Central memory CD8-positive, alpha-beta T cell (primary cell): ENCODE measurements around the gene DOCK1.

Experiments
- ATAC-seq: fragments of 150-1000 bp; cut with Tn5 transposase; replicated peaks from 2 replicates; pipeline ENCODE4 v1.10.0; 2022; ENCODE audit warnings: mild to moderate bottlenecking, moderate FRiP score, moderate number of reproducible peaks; ENCODE audit not compliant: poor library complexity, severe bottlenecking; ENCODE audit errors: extremely low read depth
- DNase-seq, 2 donors: peaks; one replicate each; pipeline ENCODE4 v3.0.0; 2021; ENCODE audit warnings: low spot score in 2 of 2
- H3K27ac Mint-ChIP-seq: one replicate; pipeline ENCODE4 v1.8.0; 2022; ENCODE audit warnings: low read depth, mild to moderate bottlenecking, moderate library complexity, mixed read lengths
- H3K27me3 Mint-ChIP-seq: one replicate; pipeline ENCODE4 v1.8.0; 2022; ENCODE audit warnings: mixed read lengths
- H3K36me3 Mint-ChIP-seq: one replicate; pipeline ENCODE4 v1.8.0; 2022; ENCODE audit warnings: mild to moderate bottlenecking, moderate library complexity, mixed read lengths; ENCODE audit not compliant: insufficient read depth
- H3K4me1 Mint-ChIP-seq: one replicate; pipeline ENCODE4 v1.8.0; 2022; ENCODE audit warnings: mixed read lengths
- H3K4me3 Mint-ChIP-seq: one replicate; pipeline ENCODE4 v1.8.0; 2022; ENCODE audit warnings: mild to moderate bottlenecking, moderate library complexity, mixed read lengths
- H3K9me3 Mint-ChIP-seq: one replicate; pipeline ENCODE4 v1.8.0; 2022; ENCODE audit warnings: mixed read lengths

DOCK1 gene

DNA sequence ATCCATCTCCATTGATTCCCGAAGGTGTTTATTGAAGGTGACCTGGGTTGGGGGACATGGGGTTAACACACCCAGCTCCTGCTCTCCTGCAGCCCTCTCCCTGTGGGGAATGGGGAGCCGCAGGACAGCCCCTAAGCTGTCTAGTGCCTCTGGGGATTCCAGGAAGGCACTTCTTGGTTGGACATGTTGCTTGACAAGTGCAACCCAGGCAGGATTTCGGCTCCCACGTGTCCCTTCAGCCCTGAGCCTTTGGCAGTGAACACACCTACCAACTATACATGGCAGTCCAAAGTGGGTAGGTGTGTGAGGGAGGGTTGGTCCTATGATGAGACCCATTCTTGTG lies 43.9 kb downstream of the DOCK1 start:
- Mint-ChIP-seq H3K27me3 (no peaks in the 10 kb centered on the region), H3K4me3 (no peak overlapping the region), H3K4me1 (no peaks in the 10 kb centered on the region), H3K36me3 (no peaks in the 10 kb centered on the region), H3K9me3 (peaks cover 5% of the 10 kb centered on the region), H3K27ac (no peak overlapping the region)
- no peak for DNase-seq
- no peak for ATAC-seq

DNA sequence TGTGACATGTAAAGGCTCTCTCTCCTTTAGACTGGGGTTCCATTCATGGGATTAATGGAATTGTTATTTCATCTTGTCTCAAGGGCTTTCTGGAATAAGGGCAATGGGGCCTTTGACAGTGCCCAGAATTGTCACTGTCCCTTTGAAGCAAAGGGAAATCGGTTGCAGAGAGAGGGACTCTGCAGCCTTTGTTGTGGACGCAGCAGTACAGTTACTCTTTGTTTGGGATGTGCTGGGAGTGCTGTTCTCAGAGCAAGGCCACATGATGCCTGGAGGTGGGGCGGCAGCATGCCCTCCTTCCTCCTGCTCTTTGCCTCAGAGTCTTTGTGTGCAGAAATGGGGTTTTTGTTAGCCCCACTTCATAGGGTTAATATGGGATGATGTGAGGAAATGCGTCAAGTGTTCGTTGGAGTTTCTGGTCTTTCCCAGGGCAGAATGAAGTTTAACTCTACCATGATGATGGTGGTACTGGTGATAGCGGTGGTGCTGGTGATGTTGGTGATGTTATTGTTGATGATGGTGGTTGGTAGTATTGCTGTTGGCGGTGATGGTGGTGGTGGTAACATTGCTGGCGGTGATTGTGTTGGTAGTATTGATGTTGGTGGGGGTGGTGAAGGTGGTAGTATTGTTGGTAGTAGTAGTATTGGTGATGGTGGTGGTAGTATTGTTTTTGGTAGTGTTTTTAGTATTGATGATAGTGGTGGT lies 45.3 kb downstream of the DOCK1 start:
- Mint-ChIP-seq H3K27ac (no peak overlapping the region), H3K4me3 (no peak overlapping the region), H3K9me3 (no peaks in the 10 kb centered on the region), H3K27me3 (no peaks in the 10 kb centered on the region), H3K36me3 (no peaks in the 10 kb centered on the region), H3K4me1 (no peaks in the 10 kb centered on the region)
- DNase-seq (no peak), ATAC-seq (no peak)

DNA sequence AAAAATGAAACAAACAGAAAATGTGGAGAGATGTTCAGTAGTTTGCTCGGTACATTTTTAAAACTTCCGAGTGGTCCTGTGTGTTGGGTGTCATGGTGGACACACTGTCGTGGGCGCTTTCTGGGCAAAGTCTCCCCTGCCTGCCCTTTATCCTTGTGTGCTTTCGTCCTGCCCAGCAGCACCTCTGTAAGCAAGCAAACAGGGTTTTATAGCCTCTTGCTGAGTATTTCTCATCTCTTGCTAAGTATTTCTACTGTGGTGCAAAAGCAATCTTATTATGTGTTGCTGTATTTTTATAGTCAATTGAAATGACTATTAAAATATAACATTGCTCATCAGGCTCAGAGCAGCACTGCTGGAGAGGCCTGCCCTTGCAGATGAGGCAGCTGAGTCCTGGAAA lies 48.7 kb downstream of the DOCK1 start:
- no peaks in the 10 kb centered on the region for H3K4me1 Mint-ChIP-seq
- H3K4me3 Mint-ChIP-seq, result no peak overlapping the region
- ATAC-seq (no peak), DNase-seq (no peak)
- no peaks in the 10 kb centered on the region for H3K9me3 Mint-ChIP-seq
- H3K36me3 Mint-ChIP-seq, result no peaks in the 10 kb centered on the region
- H3K27me3 Mint-ChIP-seq, result no peaks in the 10 kb centered on the region
- H3K27ac Mint-ChIP-seq, result no peak overlapping the region

DNA sequence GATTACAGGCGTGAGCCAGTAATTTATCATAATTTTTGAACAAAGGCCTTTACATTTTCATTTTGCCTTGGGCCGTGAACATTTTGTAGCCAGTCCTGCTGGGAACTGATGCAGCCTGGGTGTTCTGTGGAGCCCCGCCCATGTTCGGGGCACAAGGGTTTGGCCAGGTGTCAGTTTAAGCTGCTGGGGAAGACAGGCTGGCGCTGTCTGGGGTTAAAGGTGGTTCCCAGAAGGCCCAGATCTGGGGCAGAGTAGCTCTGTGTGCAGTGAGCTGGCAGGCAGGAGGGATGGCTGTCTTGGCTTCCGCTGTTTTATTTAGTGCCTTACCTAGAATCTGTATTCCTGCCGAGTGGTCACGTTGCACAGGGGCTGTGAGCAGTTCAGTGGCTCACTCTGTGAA lies 50.2 kb downstream of the DOCK1 start:
- DNase-seq (no peak), ATAC-seq (no peak)
- H3K4me1 Mint-ChIP-seq, result no peaks in the 10 kb centered on the region
- H3K36me3 Mint-ChIP-seq, result no peaks in the 10 kb centered on the region
- H3K27ac Mint-ChIP-seq, result no peak overlapping the region
- no peaks in the 10 kb centered on the region for H3K9me3 Mint-ChIP-seq
- H3K4me3 Mint-ChIP-seq, result no peak overlapping the region
- no peaks in the 10 kb centered on the region for H3K27me3 Mint-ChIP-seq

DNA sequence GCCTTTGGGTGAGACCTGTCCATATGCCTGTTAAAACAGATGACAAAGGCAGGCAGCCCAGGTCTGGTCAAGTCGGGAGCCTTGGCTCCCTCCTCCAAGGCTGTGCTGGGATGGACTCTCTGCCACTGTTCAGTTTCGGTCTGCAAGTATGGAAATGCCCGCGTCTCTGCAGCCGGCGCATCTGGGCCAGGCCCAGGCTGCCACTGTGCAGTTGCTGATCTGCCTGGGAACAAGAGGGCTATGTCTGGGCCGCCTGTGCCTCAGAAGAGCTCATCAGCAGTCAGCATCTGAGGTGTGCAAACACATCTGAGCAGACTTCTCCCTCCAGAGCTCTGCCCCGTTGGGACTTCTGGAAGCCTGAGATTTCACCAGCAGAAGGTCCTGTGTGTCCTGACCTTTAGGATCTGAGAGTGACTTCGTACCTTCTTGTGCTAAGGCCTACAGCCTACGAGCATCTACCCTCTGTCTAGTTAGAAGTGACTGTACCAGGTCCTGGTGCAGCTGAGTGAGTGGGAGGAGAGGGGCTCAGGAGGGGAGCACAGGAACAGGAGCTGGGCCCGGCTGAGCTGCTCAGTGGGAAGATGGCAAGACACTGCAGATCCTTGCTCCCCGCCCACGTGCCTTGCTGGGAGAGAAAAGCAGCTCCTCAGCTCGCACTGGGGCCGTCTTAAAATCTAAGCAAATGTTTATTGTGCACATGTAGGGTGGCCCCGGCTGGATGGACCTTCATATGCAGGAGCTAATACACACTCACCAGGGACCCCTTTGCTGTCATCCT lies 50.9 kb downstream of the DOCK1 start:
- DNase-seq (no peak), ATAC-seq (no peak)
- Mint-ChIP-seq H3K4me3 (no peak overlapping the region), H3K27me3 (no peaks in the 10 kb centered on the region), H3K9me3 (peaks cover 3% of the 10 kb centered on the region), H3K4me1 (no peaks in the 10 kb centered on the region), H3K27ac (no peak overlapping the region), H3K36me3 (no peaks in the 10 kb centered on the region)

DNA sequence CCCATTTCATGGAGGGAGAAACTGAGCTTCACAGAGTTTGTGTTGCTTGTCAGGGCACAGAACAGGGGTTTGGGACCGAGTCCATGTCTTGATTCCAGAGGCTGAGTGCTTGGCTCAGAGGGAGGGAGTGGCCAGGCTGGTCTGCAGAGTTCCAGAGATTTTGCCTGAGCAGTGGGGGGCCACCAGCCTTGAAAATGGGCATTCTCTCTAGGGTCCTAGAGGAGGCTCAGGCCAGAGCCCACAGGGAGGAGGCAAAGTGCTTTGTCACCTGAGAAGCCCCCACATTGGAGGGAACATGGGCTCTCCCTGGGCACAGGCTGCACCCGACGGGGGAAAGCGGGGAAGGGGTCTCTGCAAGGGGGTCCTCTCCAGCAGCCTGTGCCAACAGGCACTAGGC lies 51.5 kb downstream of the DOCK1 start:
- Mint-ChIP-seq H3K36me3 (no peaks in the 10 kb centered on the region), H3K27ac (no peak overlapping the region), H3K4me1 (peaks cover 5% of the 10 kb centered on the region), H3K4me3 (no peak overlapping the region), H3K27me3 (no peaks in the 10 kb centered on the region), H3K9me3 (peaks cover 8% of the 10 kb centered on the region)
- ATAC-seq (no peak), DNase-seq (no peak)

DNA sequence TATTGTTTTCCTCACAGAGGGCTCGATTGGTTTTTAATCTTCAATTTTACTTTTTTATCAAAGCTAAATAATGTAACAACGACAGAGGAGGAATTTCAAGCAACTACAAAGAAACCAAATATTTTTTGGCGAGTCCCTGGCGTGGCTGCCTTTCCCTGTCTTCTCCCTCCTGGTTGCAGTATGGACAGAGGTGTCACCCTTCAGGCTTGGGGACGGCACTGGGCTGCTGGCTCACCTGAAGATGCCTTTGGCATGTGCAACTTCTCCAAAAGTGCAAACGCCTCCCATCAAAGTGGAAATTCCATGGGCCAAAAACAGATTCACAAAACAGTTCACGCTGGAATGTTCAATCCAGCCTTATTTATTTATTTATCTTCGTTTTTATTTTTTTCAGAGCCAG lies 51.9 kb downstream of the DOCK1 start:
- H3K36me3 Mint-ChIP-seq, result no peaks in the 10 kb centered on the region
- H3K27me3 Mint-ChIP-seq, result no peaks in the 10 kb centered on the region
- no peak for DNase-seq
- ATAC-seq, result no peak
- no peak overlapping the region for H3K4me3 Mint-ChIP-seq
- no peak overlapping the region for H3K27ac Mint-ChIP-seq
- peaks cover 5% of the 10 kb centered on the region for H3K4me1 Mint-ChIP-seq
- peaks cover 8% of the 10 kb centered on the region for H3K9me3 Mint-ChIP-seq

DNA sequence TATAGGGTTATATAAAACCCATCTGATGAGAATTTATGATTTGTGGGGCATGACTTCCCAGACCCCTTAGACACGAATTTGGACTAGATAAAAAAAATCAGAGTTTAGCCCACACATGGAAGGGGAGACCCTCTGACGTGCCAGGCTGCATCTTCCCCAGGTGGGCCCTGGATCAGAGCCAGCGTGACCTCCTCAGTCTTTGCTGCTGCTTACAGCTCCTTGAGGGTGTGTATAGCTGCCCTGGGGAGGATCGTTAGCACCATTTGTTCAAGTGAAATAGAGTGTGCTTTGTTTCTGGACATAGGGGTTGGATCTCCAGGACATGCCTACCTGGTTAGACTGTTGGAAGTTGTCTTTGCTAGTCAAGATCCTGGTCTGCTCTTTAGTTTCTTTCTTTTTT lies 54.2 kb downstream of the DOCK1 start:
- H3K27ac Mint-ChIP-seq, result no peak overlapping the region
- H3K4me1 Mint-ChIP-seq, result peaks cover 5% of the 10 kb centered on the region
- no peaks in the 10 kb centered on the region for H3K27me3 Mint-ChIP-seq
- no peak overlapping the region for H3K4me3 Mint-ChIP-seq
- H3K36me3 Mint-ChIP-seq, result no peaks in the 10 kb centered on the region
- H3K9me3 Mint-ChIP-seq, result peaks cover 8% of the 10 kb centered on the region
- DNase-seq, result no peak
- ATAC-seq, result no peak

DNA sequence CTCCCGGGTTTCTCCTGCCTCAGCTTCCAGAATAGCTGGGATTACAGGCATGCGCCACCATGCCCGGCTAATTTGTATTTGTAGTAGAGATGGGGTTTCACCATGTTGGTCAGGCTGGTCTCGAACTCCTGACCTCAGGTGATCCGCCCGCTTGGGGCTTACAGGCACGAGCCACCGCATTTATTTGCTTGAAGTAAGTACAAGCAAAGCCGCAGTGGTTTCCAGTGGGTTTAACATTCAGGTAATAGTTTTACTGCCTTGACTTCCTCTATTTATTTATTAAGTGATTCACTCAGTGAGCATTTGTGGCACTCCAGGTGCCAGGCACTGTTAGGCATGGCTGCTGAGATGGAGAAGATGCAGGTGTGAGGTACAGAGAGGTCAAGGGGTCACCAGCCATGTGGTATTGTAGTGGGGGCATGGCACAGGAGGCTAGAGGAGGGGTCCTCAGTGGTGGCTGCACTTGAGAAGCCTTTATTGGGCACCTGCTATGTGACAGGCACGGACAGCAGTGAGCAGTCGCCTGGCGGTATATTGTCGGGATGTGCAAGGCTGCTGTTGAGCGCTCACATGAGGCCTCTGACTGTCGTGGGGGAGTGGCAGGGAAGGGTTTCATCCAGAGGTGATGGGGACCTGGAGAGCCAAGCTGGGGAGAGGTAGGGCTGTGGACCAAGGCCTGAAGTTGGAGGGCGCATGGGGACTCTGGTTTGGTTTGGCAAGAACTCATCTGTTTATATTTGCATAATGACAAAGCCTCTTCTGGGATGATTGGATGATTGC lies 54.9 kb downstream of the DOCK1 start:
- no peak overlapping the region for H3K4me3 Mint-ChIP-seq
- peaks cover 8% of the 10 kb centered on the region for H3K9me3 Mint-ChIP-seq
- no peak for DNase-seq
- H3K36me3 Mint-ChIP-seq, result no peaks in the 10 kb centered on the region
- H3K27me3 Mint-ChIP-seq, result no peaks in the 10 kb centered on the region
- ATAC-seq, result no peak
- H3K27ac Mint-ChIP-seq, result peak overlapping the region; percentile 47
- H3K4me1 Mint-ChIP-seq, result peaks cover 5% of the 10 kb centered on the region

DNA sequence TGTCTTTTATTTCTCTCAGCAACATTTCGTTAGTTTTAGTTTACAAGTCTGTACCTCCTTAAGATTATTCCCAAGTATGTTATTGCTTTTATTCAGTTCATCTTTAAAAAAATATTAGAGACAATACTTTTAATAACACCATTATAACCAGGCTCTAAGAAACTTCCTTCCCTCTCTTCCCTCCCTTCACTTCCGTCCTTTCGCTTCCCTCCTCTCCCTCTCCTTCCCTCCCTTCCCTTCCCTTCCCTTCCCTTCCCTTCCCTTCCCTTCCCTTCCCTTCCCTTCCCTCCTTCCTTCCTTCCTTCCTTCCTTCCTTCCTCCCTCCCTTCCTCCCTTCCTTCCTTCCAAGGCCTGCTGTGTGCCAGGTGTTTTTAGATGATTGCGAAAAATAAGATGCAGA lies 58.1 kb downstream of the DOCK1 start:
- H3K9me3 Mint-ChIP-seq, result peaks cover 12% of the 10 kb centered on the region
- DNase-seq (no peak), ATAC-seq (no peak)
- no peaks in the 10 kb centered on the region for H3K27me3 Mint-ChIP-seq
- H3K4me1 Mint-ChIP-seq, result peaks cover 5% of the 10 kb centered on the region
- H3K27ac Mint-ChIP-seq, result no peak overlapping the region
- no peak overlapping the region for H3K4me3 Mint-ChIP-seq
- H3K36me3 Mint-ChIP-seq, result no peaks in the 10 kb centered on the region

DNA sequence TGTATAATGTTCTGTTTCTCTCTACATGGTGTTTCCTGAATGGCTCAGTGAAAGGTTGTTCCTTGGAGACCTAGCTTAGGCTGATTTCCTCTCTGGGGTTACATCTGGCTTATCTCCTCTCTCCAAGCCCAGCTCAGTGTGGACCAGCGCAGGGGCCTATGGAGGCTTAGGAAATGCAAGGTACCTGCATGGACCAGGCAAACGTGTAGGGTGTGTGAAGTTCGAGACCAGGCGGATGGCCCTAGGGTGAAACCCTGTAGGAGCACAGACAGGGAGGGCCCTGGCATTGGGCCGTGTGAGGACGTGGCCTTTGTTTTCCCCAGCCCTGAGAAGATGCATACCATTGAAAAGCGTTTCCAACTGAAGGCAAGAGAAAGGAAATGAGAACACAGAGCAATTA lies 59.0 kb downstream of the DOCK1 start:
- Mint-ChIP-seq H3K27ac (no peak overlapping the region), H3K9me3 (peaks cover 14% of the 10 kb centered on the region), H3K4me3 (no peak overlapping the region), H3K36me3 (no peaks in the 10 kb centered on the region), H3K4me1 (peaks cover 5% of the 10 kb centered on the region), H3K27me3 (no peaks in the 10 kb centered on the region)
- no peak for DNase-seq
- no peak for ATAC-seq

DNA sequence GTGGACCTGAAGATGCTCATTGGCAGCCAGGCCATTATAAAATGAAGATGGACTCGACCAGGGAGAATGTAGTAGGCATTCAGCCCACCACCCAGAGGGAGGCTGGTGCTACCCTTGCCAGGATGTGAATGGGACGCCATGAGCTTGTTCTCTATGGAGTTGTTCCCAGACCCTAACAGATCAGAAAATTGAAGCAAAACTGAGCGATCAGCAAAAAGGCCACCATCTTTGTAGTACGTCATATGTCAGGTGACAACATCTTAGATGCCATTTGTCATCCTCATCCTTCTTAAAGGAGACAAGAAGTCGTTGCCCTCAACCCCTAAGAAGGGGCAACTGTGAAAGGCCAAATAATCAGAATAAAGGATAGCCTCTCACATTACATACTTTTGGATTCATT lies 61.7 kb downstream of the DOCK1 start:
- Mint-ChIP-seq H3K4me1 (no peaks in the 10 kb centered on the region), H3K27me3 (no peaks in the 10 kb centered on the region), H3K4me3 (no peak overlapping the region), H3K27ac (no peak overlapping the region), H3K9me3 (peaks cover 6% of the 10 kb centered on the region), H3K36me3 (peaks cover 3% of the 10 kb centered on the region)
- DNase-seq, result no peak
- no peak for ATAC-seq

DNA sequence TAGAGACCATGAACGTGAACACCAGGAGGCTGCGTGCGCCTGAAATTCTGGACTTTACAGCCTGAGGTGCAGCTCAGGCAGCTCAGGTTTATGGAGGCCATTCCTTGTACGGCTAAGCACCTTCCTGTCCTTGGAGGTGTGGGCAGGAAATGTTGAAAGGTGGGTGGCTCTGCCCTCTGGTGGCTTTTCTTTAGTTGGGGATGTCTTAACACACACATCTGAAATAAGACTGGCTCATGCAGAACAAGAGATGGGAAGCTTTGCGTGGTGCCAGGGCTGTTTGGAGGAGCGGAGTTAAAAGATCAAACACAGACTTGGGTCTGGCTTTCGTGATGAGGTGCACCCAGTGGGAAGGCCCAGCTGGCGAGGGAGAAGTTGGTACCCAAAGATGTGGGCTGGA lies 64.1 kb downstream of the DOCK1 start:
- no peaks in the 10 kb centered on the region for H3K27me3 Mint-ChIP-seq
- H3K4me3 Mint-ChIP-seq, result no peak overlapping the region
- no peaks in the 10 kb centered on the region for H3K4me1 Mint-ChIP-seq
- H3K36me3 Mint-ChIP-seq, result peaks cover 3% of the 10 kb centered on the region
- peaks cover 6% of the 10 kb centered on the region for H3K9me3 Mint-ChIP-seq
- no peak overlapping the region for H3K27ac Mint-ChIP-seq
- no peak for DNase-seq
- ATAC-seq, result no peak
